K562 (cell line): ENCODE data around the gene RIN3. TPM values are rescaled to one million over a fixed set of nuclear protein-coding genes. Genes with fewer than 3 reads are reported as not detected.

Source experiments
- ATAC-seq: fragments of 200-7000 bp; cut with Tn5 transposase; 3 replicates; pipeline ENCODE4 v1.9.1; 2020; ENCODE audit warnings: moderate library complexity
- BruUV-seq: library from RNA; stranded (reverse); fragments of 400-500 nt; replicated peaks from 2 replicates; lab custom pipeline; 2021; lab: Mats Ljungman, UMichigan
- CTCF ChIA-PET: fragments of 300-600 bp; formaldehyde crosslinking; extraction: SDS; loops from one replicate; lab custom pipeline; 2021; ENCODE audit warnings: low intra/inter-chr PET ratio; lab: Yijun Ruan, JAX
- POLR2A ChIA-PET: fragments of 300-600, 350-650 bp; sonication (Branson Sonifier 250); formaldehyde crosslinking; extraction: SDS; loops from one replicate; lab custom pipeline; 2021; ENCODE audit warnings: antibody characterized with exemption, inconsistent platforms; lab: Yijun Ruan, JAX
- DNase-seq, 4 experiments: peaks; one replicate each; pipeline versions ENCODE4 v3.0.0 to v3.0.0-alpha.2; 2011 to 2018; ENCODE audit warnings: low spot score in 3 of 4, mixed read lengths in 3 of 4; ENCODE audit errors: extremely low read depth in 1 of 4
- FAIRE-seq: peaks from 2 replicates; lab custom pipeline; 2011; peaks lifted over from hg19 to GRCh38; lab: Jason Lieb, UNC
- H2AFZ ChIP-seq: 2 replicates; pipeline ENCODE4 v1.6.0; 2011; ENCODE audit warnings: low read depth, low read length, control low read depth, inconsistent platforms
- H3K27ac ChIP-seq: fragments of 200-600 bp; 3 replicates; pipeline ENCODE4 v1.8.0; 2011; ENCODE audit warnings: low read depth, mild to moderate bottlenecking, control low read depth, inconsistent platforms, low read length, moderate library complexity, mixed read lengths; ENCODE audit errors: extremely low read depth
- H3K27me3 ChIP-seq, 2 experiments: fragments of 300-600 bp in 1 of 2; 2 replicates in 1 of 2; 3 replicates in 1 of 2; pipeline versions ENCODE4 v1.6.0 to v1.8.0; 2011; ENCODE audit warnings: inconsistent platforms in 2 of 2, low read length in 2 of 2, mild to moderate bottlenecking in 1 of 2, mixed read lengths in 1 of 2, moderate library complexity in 1 of 2; ENCODE audit not compliant: control insufficient read depth in 2 of 2, insufficient read depth in 2 of 2
- H3K36me3 ChIP-seq: fragments of 300-600 bp; 3 replicates; pipeline ENCODE4 v1.8.0; 2011; ENCODE audit warnings: mild to moderate bottlenecking, low read length, inconsistent platforms; ENCODE audit not compliant: control insufficient read depth, insufficient read depth
- H3K4me1 ChIP-seq, 2 experiments: fragments of 200-600 bp in 1 of 2; replicated peaks in 1 of 2; 2 replicates in 1 of 2; 3 replicates in 1 of 2; pipeline versions ENCODE4 v1.5.1 to v1.8.0; 2011; ENCODE audit warnings: inconsistent platforms in 2 of 2, low read length in 2 of 2, mild to moderate bottlenecking in 1 of 2, mixed read lengths in 1 of 2, moderate library complexity in 1 of 2; ENCODE audit not compliant: control insufficient read depth in 2 of 2, insufficient read depth in 2 of 2
- H3K4me2 ChIP-seq: 2 replicates; pipeline ENCODE4 v1.6.1; 2011; ENCODE audit warnings: low read length, control low read depth, inconsistent platforms, mixed read lengths; ENCODE audit not compliant: insufficient read depth
- H3K4me3 ChIP-seq: fragments of 200-600 bp; sonication (generic), shearing (Covaris generic); 2 replicates; pipeline ENCODE4 v1.5.1; 2016; ENCODE audit warnings: control low read depth, inconsistent platforms
- H3K79me2 ChIP-seq: fragments of 200-600 bp; 3 replicates; pipeline ENCODE4 v1.8.0; 2011; ENCODE audit warnings: low read length, inconsistent platforms; ENCODE audit not compliant: control insufficient read depth, insufficient read depth
- H3K9ac ChIP-seq, 2 experiments: 2 replicates each; pipeline versions ENCODE4 v1.6.0 to v1.6.1; 2011; ENCODE audit warnings: low read depth in 2 of 2, low read length in 2 of 2, control low read depth in 1 of 2, inconsistent platforms in 1 of 2, mild to moderate bottlenecking in 1 of 2, mixed read lengths in 1 of 2; ENCODE audit not compliant: insufficient read depth in 1 of 2
- H3K9me1 ChIP-seq: one replicate; pipeline ENCODE4 v1.6.0; 2011; ENCODE audit warnings: inconsistent platforms, mild to moderate bottlenecking, low read length, moderate library complexity; ENCODE audit not compliant: control insufficient read depth, insufficient read depth
- H3K9me3 ChIP-seq: replicated peaks from 2 replicates; pipeline ENCODE4 v1.5.1; 2011; ENCODE audit warnings: low read depth, low read length, inconsistent platforms; ENCODE audit not compliant: control insufficient read depth, insufficient read depth
- H4K20me1 ChIP-seq: replicated peaks from 2 replicates; pipeline ENCODE4 v1.6.1; 2011; ENCODE audit warnings: low read length, inconsistent platforms, mixed read lengths; ENCODE audit not compliant: control insufficient read depth, insufficient read depth
- CEBPG ChIP-seq, 3 experiments: fragments of 200-800 bp in 1 of 3; sonication (Bioruptor generic) in 1 of 3; sonication (generic) in 1 of 3; formaldehyde crosslinking in 1 of 3; IDR thresholded peaks in 2 of 3; conservative IDR thresholded peaks in 1 of 3; 2 replicates each; pipeline versions ENCODE4 v1.6.1 to v1.8.0; 2016 to 2022; ENCODE audit warnings: missing compliant biosample characterization in 2 of 3, missing genetic modification characterization in 2 of 3, mild to moderate bottlenecking in 1 of 3, missing genetic modification reagents in 1 of 3
- HLTF ChIP-seq: fragments of 450-650 bp; IDR thresholded peaks from 2 replicates; pipeline ENCODE4 v1.6.1; 2016
- HNRNPK ChIP-seq: fragments of 200-400 bp; formaldehyde crosslinking; IDR thresholded peaks from one replicate; pipeline ENCODE4 v1.6.1; 2018; ENCODE audit warnings: mild to moderate bottlenecking, low read depth, low read length; ENCODE audit not compliant: poor library complexity, severe bottlenecking
- ZNF143 ChIP-seq: sonication (generic); formaldehyde crosslinking; IDR thresholded peaks from 2 replicates; pipeline ENCODE4 v1.9.0; 2022; ENCODE audit warnings: mild to moderate bottlenecking, missing genetic modification reagents
- ZNF263 ChIP-seq: sonication (generic); formaldehyde crosslinking; IDR thresholded peaks from 2 replicates; pipeline ENCODE4 v1.8.0; 2022; ENCODE audit warnings: mild to moderate bottlenecking, missing genetic modification reagents, borderline replicate concordance
- WGBS: fragments of 100-300 bp; shearing (Covaris generic); methylation state at CpG from one replicate; pipeline ENCODE4 v1.1.6; 2016; ENCODE audit warnings: low coverage, mixed read lengths; ENCODE audit not compliant: insufficient coverage; ENCODE audit errors: missing lambda C conversion rate; 5-methylcytosine and 5-hydroxymethylcytosine counted together
- in situ Hi-C: fragments of 300-500 bp; cut with MboI; formaldehyde crosslinking; loops from 4 replicates; pipeline ENCODE4 v1.15.0; 2018; ENCODE audit warnings: inconsistent platforms, mixed read lengths
- intact Hi-C: fragments of 100-400 bp; cut with micrococcal nuclease; formaldehyde crosslinking; loops from 2 replicates; pipeline ENCODE4 v1.14.2; 2022
- polyA plus RNA-seq, 8 experiments: library from polyadenylated mRNA; depleted of rRNA in 4 of 8; stranded (reverse) in 5 of 8; unstranded in 3 of 8; fragments of >200 nt; fragmentation: Nextera tagmentation in 2 of 8; fragmentation: Illumina TruSeq in 1 of 8; extraction: Ambion mirVana in 2 of 8; extraction: Trizol in 1 of 8; gene quantifications; 2 replicates each; pipeline versions ENCODE4 v1.2.1 to v1.2.3, GENCODE V29; 2011 to 2014; ENCODE audit warnings: inconsistent platforms in 1 of 8, missing spikeins in 1 of 8
- total RNA-seq, 7 experiments: library from RNA; depleted of rRNA in 6 of 7; stranded (reverse); fragments of >200 nt in 6 of 7; fragmentation: Illumina TruSeq in 2 of 7; extraction: Trizol in 2 of 7; gene quantifications; 2 replicates each; pipeline versions ENCODE4 v1.2.1 to v1.2.3, GENCODE V29; 2011 to 2021; ENCODE audit warnings: low replicate concordance in 1 of 7

RIN3 gene
- total and polyA plus RNA-seq, 9 of the 15 experiments (the other 6 are each of a cell fraction or from before 2014, with no cell fraction given): 0.01 to 0.49 (median 0.08) TPM; not detected in 5

- no peak for TF ChIP-seq CEBPG (CRISPR knock-in tag; IDR thresholded peaks at IDR 0.05)
- no peak for TF ChIP-seq CEBPG (tag; conservative IDR thresholded peaks at IDR 0.05 in 1 of 2, IDR thresholded peaks at IDR 0.05 in 1 of 2)
- TF ChIP-seq HLTF: no peak
- no peak for TF ChIP-seq ZNF143
- TF ChIP-seq HNRNPK: no peak
- TF ChIP-seq ZNF263 (CRISPR knock-in tag): no peak
- TF ChIP-seq, all 486 proteins: peak for 0
- Histone ChIP-seq H3K36me3 (no peaks in the 10 kb centered on the region), H3K4me2 (no peak overlapping the region), H4K20me1 (no peaks in the 10 kb centered on the region), H3K9me3 (no peaks in the 10 kb centered on the region), H3K27ac (no peak overlapping the region), H2AFZ (no peak overlapping the region), H3K9me1 (no peaks in the 10 kb centered on the region), H3K9ac (no peak overlapping the region), H3K4me1 (no peaks in the 10 kb centered on the region), H3K27me3 (peaks cover 0 to 17% of the 10 kb centered on the region in 2 experiments; a peak in 2 of 5 replicates), H3K4me3 (no peak overlapping the region), H3K79me2 (no peaks in the 10 kb centered on the region)
- FAIRE-seq: no peak
- DNase-seq: no peak
- in situ Hi-C loops (no loop called here), intact Hi-C loops (no loop called here)
- no peak for ATAC-seq
- WGBS: 2% methylated on average over 9 of the region's 13 CpGs
- ChIA-PET CTCF (no interaction called here), POLR2A (no interaction called here)
- no TSS peak for BruUV-seq
These were observed 42.0 kb downstream of the RIN3 start for GRCh38 chr14:92555465-92556111.
